A673 (cell line): ENCODE results near the gene UNK. TPM values are rescaled to one million over a fixed set of nuclear protein-coding genes. Genes with fewer than 3 reads are reported as not detected.

Source experiments
- BruUV-seq: library from RNA; stranded (reverse); fragments of 400-500 nt; replicated peaks from 2 replicates; lab custom pipeline; 2021; lab: Mats Ljungman, UMichigan
- CTCF ChIA-PET: fragments of 300-600 bp; sonication (Branson Sonifier 250); formaldehyde crosslinking; loops from one replicate; lab custom pipeline; 2022; ENCODE audit warnings: antibody characterized with exemption; lab: Charles Lee
- POLR2A ChIA-PET: fragments of 300-600 bp; sonication (Branson Sonifier 250); formaldehyde crosslinking; loops from one replicate; lab custom pipeline; 2022; ENCODE audit warnings: antibody characterized with exemption; ENCODE audit not compliant: low non-redundant PET; lab: Charles Lee
- DNase-seq: peaks from one replicate; pipeline ENCODE4 v3.0.0-alpha.2; 2015; ENCODE audit warnings: low spot score
- H3K27ac ChIP-seq: fragments of 200-600 bp; sonication (generic); 2 replicates; pipeline ENCODE4 v1.5.1; 2016; ENCODE audit warnings: mixed run types, low read depth, mild to moderate bottlenecking, mixed read lengths, antibody characterized with exemption, low read length; ENCODE audit not compliant: poor library complexity, severe bottlenecking
- H3K27me3 ChIP-seq: fragments of 200-600 bp; sonication (generic); replicated peaks from 2 replicates; pipeline ENCODE4 v1.6.1; 2017; ENCODE audit warnings: mixed run types, low read depth, mild to moderate bottlenecking, mixed read lengths, antibody characterized with exemption, low read length; ENCODE audit not compliant: insufficient read depth, poor library complexity
- H3K36me3 ChIP-seq: fragments of 200-600 bp; sonication (generic); 2 replicates; pipeline ENCODE4 v1.6.1; 2016; ENCODE audit warnings: mixed run types, mild to moderate bottlenecking, mixed read lengths, antibody characterized with exemption, low read length; ENCODE audit not compliant: insufficient read depth, poor library complexity, severe bottlenecking
- H3K4me1 ChIP-seq: fragments of 200-600 bp; sonication (generic); 2 replicates; pipeline ENCODE4 v1.6.1; 2017; ENCODE audit warnings: mixed run types, mild to moderate bottlenecking, mixed read lengths, antibody characterized with exemption, low read length; ENCODE audit not compliant: insufficient read depth, poor library complexity, severe bottlenecking
- H3K4me3 ChIP-seq: fragments of 200-600 bp; sonication (generic); 2 replicates; pipeline ENCODE4 v1.5.1; 2016; ENCODE audit warnings: low read depth, mixed run types, mild to moderate bottlenecking, mixed read lengths, low read length; ENCODE audit not compliant: poor library complexity, severe bottlenecking
- H3K9me3 ChIP-seq: fragments of 200-600 bp; sonication (generic); 2 replicates; pipeline ENCODE4 v1.6.1; 2016; ENCODE audit warnings: mixed run types, low read depth, mild to moderate bottlenecking, mixed read lengths, antibody characterized with exemption, low read length; ENCODE audit not compliant: poor library complexity, severe bottlenecking
- EZH2 ChIP-seq: fragments of 200-600 bp; sonication (generic); IDR thresholded peaks from 2 replicates; pipeline ENCODE4 v1.6.1; 2017; ENCODE audit warnings: borderline replicate concordance, low read depth, mild to moderate bottlenecking, mixed read lengths, antibody characterized with exemption, low read length; ENCODE audit not compliant: poor library complexity, severe bottlenecking
- intact Hi-C: fragments of 100-400 bp; cut with micrococcal nuclease; formaldehyde crosslinking; loops from one replicate; pipeline ENCODE4 v1.10.0; 2022; ENCODE audit not compliant: unreplicated experiment
- total RNA-seq: library from RNA; stranded (reverse); gene quantifications from 2 replicates; pipeline ENCODE4 v1.2.3, GENCODE V29; 2021
- TF ChIP-seq, protein P1 (sequence below): fragments of 300-800, 200-600 bp; sonication (generic); conservative IDR thresholded peaks from 2 replicates; pipeline ENCODE4 v1.5.1; 2017; ENCODE audit warnings: low read depth, mild to moderate bottlenecking, antibody characterized with exemption, low read length, moderate library complexity, mixed read lengths

UNK gene
- total RNA-seq, 1 experiment from 2014 or later: 53.2 TPM

- ChIA-PET POLR2A (interaction anchor here (0.6 kb wide), 1 partner anchor 25 kb away, joined by 3 read pairs; no protein-coding TSS in a partner anchor), CTCF (interaction anchor here (0.6 to 2.1 kb wide), 3 partner anchors 11 to 66 kb away, joined by 3 to 10 read pairs (median 4); no protein-coding TSS in a partner anchor)
- Histone ChIP-seq H3K9me3 (no peaks in the 10 kb centered on the region), H3K27me3 (no peaks in the 10 kb centered on the region), H3K4me1 (peaks cover 8% of the 10 kb centered on the region), H3K36me3 (no peaks in the 10 kb centered on the region), H3K4me3 (peak overlapping the region; percentile 71), H3K27ac (peak overlapping the region; percentile 58)
- DNase-seq: no peak
- intact Hi-C loops: no loop called here
- TF ChIP-seq EZH2: no peak
- TF ChIP-seq, protein P1, sequence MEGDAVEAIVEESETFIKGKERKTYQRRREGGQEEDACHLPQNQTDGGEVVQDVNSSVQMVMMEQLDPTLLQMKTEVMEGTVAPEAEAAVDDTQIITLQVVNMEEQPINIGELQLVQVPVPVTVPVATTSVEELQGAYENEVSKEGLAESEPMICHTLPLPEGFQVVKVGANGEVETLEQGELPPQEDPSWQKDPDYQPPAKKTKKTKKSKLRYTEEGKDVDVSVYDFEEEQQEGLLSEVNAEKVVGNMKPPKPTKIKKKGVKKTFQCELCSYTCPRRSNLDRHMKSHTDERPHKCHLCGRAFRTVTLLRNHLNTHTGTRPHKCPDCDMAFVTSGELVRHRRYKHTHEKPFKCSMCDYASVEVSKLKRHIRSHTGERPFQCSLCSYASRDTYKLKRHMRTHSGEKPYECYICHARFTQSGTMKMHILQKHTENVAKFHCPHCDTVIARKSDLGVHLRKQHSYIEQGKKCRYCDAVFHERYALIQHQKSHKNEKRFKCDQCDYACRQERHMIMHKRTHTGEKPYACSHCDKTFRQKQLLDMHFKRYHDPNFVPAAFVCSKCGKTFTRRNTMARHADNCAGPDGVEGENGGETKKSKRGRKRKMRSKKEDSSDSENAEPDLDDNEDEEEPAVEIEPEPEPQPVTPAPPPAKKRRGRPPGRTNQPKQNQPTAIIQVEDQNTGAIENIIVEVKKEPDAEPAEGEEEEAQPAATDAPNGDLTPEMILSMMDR: peak; percentile 60
- BruUV-seq: no TSS peak
These were observed 20.2 kb upstream of the UNK start for GRCh38 chr17:75764417-75764710.

DNA sequence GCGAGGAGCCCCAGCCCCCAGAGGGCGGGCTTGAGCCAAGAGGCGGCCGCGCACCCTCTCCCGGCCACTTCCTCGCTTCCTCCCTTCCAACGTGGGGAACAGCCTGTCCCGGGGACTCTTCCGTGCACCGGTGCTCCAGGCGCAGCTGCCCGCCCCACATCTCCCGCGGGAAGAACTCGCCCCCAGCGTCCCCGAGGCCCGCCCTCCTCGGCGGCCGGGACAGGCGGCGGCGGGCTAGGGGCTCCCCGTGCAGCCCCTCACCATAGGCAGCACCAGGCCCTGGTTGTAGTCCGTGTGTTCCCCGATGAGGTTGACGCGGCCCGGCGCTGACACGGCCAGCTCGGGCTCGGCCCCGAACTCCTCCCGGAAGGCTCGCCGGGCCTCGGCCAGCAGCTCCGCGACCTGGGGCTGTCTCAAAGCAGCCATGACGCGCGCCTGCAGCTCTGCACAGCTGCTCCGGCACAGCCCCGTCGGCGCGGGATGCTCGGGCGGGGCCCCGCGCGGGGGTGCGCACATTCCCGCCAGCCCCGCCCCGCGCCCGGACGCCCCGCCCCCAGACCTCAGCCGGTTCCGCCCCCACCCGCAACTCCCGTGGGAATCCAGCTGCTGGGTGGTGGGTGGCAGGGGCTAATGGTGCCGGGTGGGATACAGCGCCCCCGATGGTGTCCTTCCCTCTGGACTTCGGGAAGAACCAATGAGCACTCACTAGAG is 19.7 kb upstream of the UNK start, which contains the start of gene GALK1:
GALK1 (minus strand) TSS at position 482 of the 711 bp plus-strand sequence; CDS start at position 426, 56 bp downstream.
- H3K27ac ChIP-seq: peak within 1 kb of the TSS; percentile 58
- intact Hi-C loops: no loop called here
- CTCF ChIA-PET: interaction anchor here (0.6 to 2.1 kb wide), 4 partner anchors 9 to 65 kb away, joined by 3 to 10 read pairs (median 4); no protein-coding TSS in a partner anchor
- BruUV-seq: no TSS peak
- H3K27me3 ChIP-seq: no peaks in the 10 kb centered on the region
- peaks cover 8% of the 10 kb centered on the region for H3K4me1 ChIP-seq
- no peak for TF ChIP-seq EZH2
- TF ChIP-seq, protein P1: peak; percentile 26; the same call in 1 of the 2 replicates
- no peaks in the 10 kb centered on the region for H3K36me3 ChIP-seq
- DNase-seq: peak; percentile 73
- POLR2A ChIA-PET: interaction anchor here (0.6 to 0.7 kb wide), 3 partner anchors 12 to 25 kb away, joined by 3 read pairs; a partner anchor contains a TSS
- peak within 1 kb of the TSS; percentile 71 for H3K4me3 ChIP-seq
- no peaks in the 10 kb centered on the region for H3K9me3 ChIP-seq

DNA sequence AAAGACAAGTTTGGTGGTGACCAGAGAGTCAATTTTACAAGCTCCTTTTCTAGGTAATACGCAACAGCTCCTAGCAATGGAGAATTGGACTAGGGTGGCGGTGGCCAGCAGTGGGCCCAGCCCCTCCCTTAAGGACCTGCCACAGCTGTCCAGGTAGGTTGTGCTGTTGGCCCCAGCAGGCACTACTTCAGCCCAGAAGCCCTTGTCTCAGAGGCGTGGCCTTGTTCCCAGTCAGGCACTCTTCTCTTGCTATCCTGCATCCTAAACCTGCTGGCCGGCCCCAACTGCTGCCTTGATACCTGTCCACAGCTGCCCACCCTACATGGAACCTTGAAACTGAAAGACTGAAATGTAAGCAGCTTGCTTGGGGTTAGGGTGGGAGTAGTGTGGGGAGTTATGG is 18.6 kb upstream of the UNK start:
- peaks cover 8% of the 10 kb centered on the region for H3K4me1 ChIP-seq
- no peaks in the 10 kb centered on the region for H3K9me3 ChIP-seq
- CTCF ChIA-PET: interaction anchor here (0.6 to 2.1 kb wide), 2 partner anchors 12 to 82 kb away, joined by 3 to 10 read pairs; no protein-coding TSS in a partner anchor
- no peak overlapping the region for H3K4me3 ChIP-seq
- POLR2A ChIA-PET: interaction anchor here (0.7 to 0.8 kb wide), 2 partner anchors 14 kb away, joined by 3 read pairs; a partner anchor contains a TSS
- no TSS peak for BruUV-seq
- DNase-seq: no peak
- no peak overlapping the region for H3K27ac ChIP-seq
- no peak for TF ChIP-seq EZH2
- TF ChIP-seq, protein P1: no peak
- no peaks in the 10 kb centered on the region for H3K36me3 ChIP-seq
- no peaks in the 10 kb centered on the region for H3K27me3 ChIP-seq
- intact Hi-C loops: no loop called here
